OCI-LY3 (cell line): ENCODE data around the gene CFAP97D2.

ENCODE experiments used
- CTCF ChIP-seq: fragments of 200-600, 300-600 bp; sonication (generic); IDR thresholded peaks from 2 replicates; pipeline ENCODE4 v1.5.1; 2014; ENCODE audit warnings: antibody characterized with exemption, low read length, low read depth
- EZH2phosphoT487 ChIP-seq: fragments of 200-600 bp; shearing (Covaris generic); IDR thresholded peaks from 2 replicates; pipeline ENCODE4 v1.6.1; 2018; ENCODE audit warnings: antibody characterized with exemption, mixed run types, low read depth

GRCh38 chr13:114212158-114212495 lies 33.1 kb downstream of the CFAP97D2 start:
- no peak for TF ChIP-seq CTCF
- TF ChIP-seq EZH2phosphoT487: no peak
